Panc1 (cell line): ENCODE measurements around the gene EDN3. TPM values are rescaled to one million over a fixed set of nuclear protein-coding genes. Genes with fewer than 3 reads are reported as not detected.

ENCODE experiments used
- ATAC-seq: fragments of 200-7000 bp; cut with Tn5 transposase; 2 replicates; pipeline ENCODE4 v1.9.1; 2020; ENCODE audit warnings: mild to moderate bottlenecking, moderate library complexity
- BruUV-seq: library from RNA; stranded (reverse); fragments of 400-500 nt; replicated peaks from 2 replicates; lab custom pipeline; 2021; lab: Mats Ljungman, UMichigan
- CTCF ChIA-PET: fragments of 300-600 bp; sonication (Branson Sonifier 250); formaldehyde crosslinking; loops from one replicate; lab custom pipeline; 2022; ENCODE audit warnings: antibody characterized with exemption; lab: Charles Lee
- POLR2A ChIA-PET: fragments of 300-600 bp; sonication (Branson Sonifier 250); formaldehyde crosslinking; loops from one replicate; lab custom pipeline; 2022; ENCODE audit warnings: antibody characterized with exemption; lab: Charles Lee
- DNase-seq: peaks from one replicate; pipeline ENCODE4 v3.0.0-alpha.2; 2010; ENCODE audit warnings: low read depth, low spot score
- H3K27ac ChIP-seq: 2 replicates; pipeline ENCODE4 v1.5.1; 2011; ENCODE audit warnings: mild to moderate bottlenecking, low read length, inconsistent platforms
- H3K27me3 ChIP-seq: fragments of 200-500 bp; sonication (Bioruptor generic); 2 replicates; pipeline ENCODE4 v1.6.0; 2014; ENCODE audit warnings: low read length, inconsistent platforms; ENCODE audit not compliant: control insufficient read depth, insufficient read depth
- H3K36me3 ChIP-seq: fragments of 200-500 bp; sonication (Bioruptor generic); 2 replicates; pipeline ENCODE4 v1.5.1; 2014; ENCODE audit warnings: inconsistent platforms, mild to moderate bottlenecking, low read length, moderate library complexity; ENCODE audit not compliant: control insufficient read depth, insufficient read depth
- H3K4me1 ChIP-seq: 2 replicates; pipeline ENCODE4 v1.5.1; 2011; ENCODE audit warnings: inconsistent platforms, mild to moderate bottlenecking, low read length, moderate library complexity; ENCODE audit not compliant: control insufficient read depth, insufficient read depth
- H3K4me3 ChIP-seq, 2 experiments: 2 replicates each; pipeline ENCODE4 v1.5.1; 2011 to 2012; ENCODE audit warnings: low read depth in 2 of 2, low read length in 2 of 2, mild to moderate bottlenecking in 2 of 2, inconsistent platforms in 1 of 2, moderate library complexity in 1 of 2
- H3K9me3 ChIP-seq: fragments of 200-500 bp; sonication (Bioruptor generic); 2 replicates; pipeline ENCODE4 v1.5.1; 2014; ENCODE audit warnings: low read depth, mild to moderate bottlenecking, inconsistent platforms, low read length, moderate library complexity; ENCODE audit not compliant: control insufficient read depth, insufficient read depth
- CTCF ChIP-seq: fragments of 450-650 bp; IDR thresholded peaks from 2 replicates; pipeline ENCODE4 v1.5.1; 2017; ENCODE audit warnings: mild to moderate bottlenecking
- POLR2AphosphoS5 ChIP-seq: IDR thresholded peaks from 2 replicates; pipeline ENCODE4 v1.6.1; 2012; ENCODE audit warnings: mild to moderate bottlenecking, low read depth, low read length, moderate library complexity
- REST ChIP-seq, 2 experiments: IDR thresholded peaks; 2 replicates each; pipeline ENCODE4 v1.6.1; 2011 to 2012; ENCODE audit warnings: low read depth in 2 of 2, control low read depth in 1 of 2, low read length in 1 of 2, mild to moderate bottlenecking in 1 of 2, moderate library complexity in 1 of 2; ENCODE audit not compliant: insufficient read depth in 1 of 2
- SIN3A ChIP-seq: IDR thresholded peaks from 2 replicates; pipeline ENCODE4 v1.6.1; 2012; ENCODE audit warnings: low read depth, mild to moderate bottlenecking, low read length, moderate library complexity, borderline replicate concordance; ENCODE audit not compliant: insufficient read depth
- TCF7L2 ChIP-seq: IDR thresholded peaks from 2 replicates; pipeline ENCODE4 v1.6.1; 2011; ENCODE audit warnings: mild to moderate bottlenecking, low read depth, low read length, inconsistent platforms
- in situ Hi-C: cut with HindIII; loops from 2 replicates; pipeline ENCODE4 v1.10.0; 2016; ENCODE audit warnings: low sequenced_read_pairs, low pct_unique_long_range_greater_than_20kb
- intact Hi-C: fragments of 100-400 bp; cut with micrococcal nuclease; formaldehyde crosslinking; loops from one replicate; pipeline ENCODE4 v1.10.0; 2022; ENCODE audit not compliant: unreplicated experiment
- total RNA-seq: library from RNA; stranded (reverse); gene quantifications from one replicate; pipeline ENCODE4 v1.2.1, GENCODE V29; 2021; ENCODE audit not compliant: unreplicated experiment

The EDN3 gene
- total RNA-seq, 1 experiment from 2014 or later: not detected

- Histone ChIP-seq H3K27me3 (peaks cover 24% of the 10 kb centered on the region), H3K27ac (no peak overlapping the region), H3K9me3 (no peaks in the 10 kb centered on the region), H3K36me3 (no peaks in the 10 kb centered on the region), H3K4me1 (no peaks in the 10 kb centered on the region), H3K4me3 (no peak overlapping the region)
- intact Hi-C loops (no loop called here), in situ Hi-C loops (no loop called here)
- ChIA-PET POLR2A (no interaction called here), CTCF (no interaction called here)
- DNase-seq: no peak
- no TSS peak for BruUV-seq
- ATAC-seq: no peak
- TF ChIP-seq REST (IDR thresholded peaks at IDR 0.05; ENCODE audit: insufficient read depth in 1 of 2, low read depth in 2 of 2, low read length in 1 of 2) (no peak), CTCF (no peak), SIN3A (no peak), TCF7L2 (no peak)
These were observed 26.6 kb upstream of the EDN3 start for GRCh38 chr20:59273739-59274357.

- Histone ChIP-seq H3K27me3 (peaks cover 25% of the 10 kb centered on the region), H3K4me3 (no peak overlapping the region), H3K36me3 (no peaks in the 10 kb centered on the region), H3K9me3 (no peaks in the 10 kb centered on the region), H3K4me1 (no peaks in the 10 kb centered on the region), H3K27ac (no peak overlapping the region)
- in situ Hi-C loops (no loop called here), intact Hi-C loops (no loop called here)
- TF ChIP-seq REST (IDR thresholded peaks at IDR 0.05; ENCODE audit: insufficient read depth in 1 of 2, low read depth in 2 of 2, low read length in 1 of 2) (no peak), TCF7L2 (no peak), POLR2AphosphoS5 (no peak), CTCF (no peak), SIN3A (no peak)
- ATAC-seq: no peak
- no peak for DNase-seq
- POLR2A ChIA-PET: no interaction called here
- CTCF ChIA-PET: no interaction called here
- BruUV-seq: no TSS peak
These were observed 23.5 kb upstream of the EDN3 start for GRCh38 chr20:59276938-59277337.
